ENCODE results near the gene ACAD8. TPM values are rescaled to one million over a fixed set of nuclear protein-coding genes. Genes with fewer than 3 reads are reported as not detected.
"Not testable (repeated sequence)": the region's sequence is repeated elsewhere in the genome, so short reads cannot be mapped to it uniquely, and the experiment has no call there.

Gene ACAD8
- total RNA-seq, 1 donor from 2014 or later: 25.1 TPM

- DNase-seq (ENCODE audit: low read depth, low spot score): no peak
These were observed 13.5 kb downstream of the ACAD8 start for GRCh38 chr11:134266841-134267251.

- DNase-seq (ENCODE audit: low read depth, low spot score): no peak
These were observed 14.1 kb downstream of the ACAD8 start for GRCh38 chr11:134267461-134267860.

- DNase-seq (ENCODE audit: low read depth, low spot score): no peak
These were observed 14.6 kb downstream of the ACAD8 start for GRCh38 chr11:134267966-134268365.

- DNase-seq (ENCODE audit: low read depth, low spot score): no peak
These were observed 16.9 kb downstream of the ACAD8 start for GRCh38 chr11:134270250-134270714.

- no peak for DNase-seq (ENCODE audit: low read depth, low spot score)
These were observed 18.6 kb downstream of the ACAD8 start for GRCh38 chr11:134271978-134272377.

GRCh38 chr11:134272381-134273316 is 19.3 kb downstream of the ACAD8 start:
- DNase-seq (ENCODE audit: low read depth, low spot score): no peak

GRCh38 chr11:134273317-134273712 is 19.9 kb downstream of the ACAD8 start:
- no peak for DNase-seq (ENCODE audit: low read depth, low spot score)

GRCh38 chr11:134275188-134275533 is 21.8 kb downstream of the ACAD8 start:
- DNase-seq (ENCODE audit: low read depth, low spot score): no peak

GRCh38 chr11:134275534-134276395 is 22.4 kb downstream of the ACAD8 start, which contains the start of gene GLB1L3:
GLB1L3 (plus strand) TSS chr11:134276379; CDS start chr11:134276741, 362 bp downstream.
- no peak for DNase-seq (ENCODE audit: low read depth, low spot score)

GRCh38 chr11:134276396-134277182 is 23.2 kb downstream of the ACAD8 start:
- no peak for DNase-seq (ENCODE audit: low read depth, low spot score)

- no peak for DNase-seq (ENCODE audit: low read depth, low spot score)
These were observed 24.0 kb downstream of the ACAD8 start for GRCh38 chr11:134277183-134278001.

GRCh38 chr11:134278356-134278755 is 25.0 kb downstream of the ACAD8 start:
- DNase-seq (ENCODE audit: low read depth, low spot score): no peak

- DNase-seq (ENCODE audit: low read depth, low spot score): not testable (repeated sequence)
These were observed 28.3 kb downstream of the ACAD8 start for GRCh38 chr11:134281635-134282034.

- no peak for DNase-seq (ENCODE audit: low read depth, low spot score)
These were observed 29.0 kb downstream of the ACAD8 start for GRCh38 chr11:134282121-134283045.

- DNase-seq (ENCODE audit: low read depth, low spot score): no peak
These were observed 30.3 kb downstream of the ACAD8 start for GRCh38 chr11:134283461-134284230.

GRCh38 chr11:134284349-134284748 is 31.0 kb downstream of the ACAD8 start:
- not testable (repeated sequence) for DNase-seq (ENCODE audit: low read depth, low spot score)

- no peak for DNase-seq (ENCODE audit: low read depth, low spot score)
These were observed 34.2 kb downstream of the ACAD8 start for GRCh38 chr11:134287561-134287960.

- no peak for DNase-seq (ENCODE audit: low read depth, low spot score)
These were observed 35.1 kb downstream of the ACAD8 start for GRCh38 chr11:134288486-134288885.
